ENCODE data around the gene FAM3B.
A peak's percentile ranks its signal among the peaks of the same experiment; 100 is the strongest.
"Not testable (repeated sequence)": the region's sequence is repeated elsewhere in the genome, so short reads cannot be mapped to it uniquely, and the experiment has no call there.

The FAM3B gene

DNA sequence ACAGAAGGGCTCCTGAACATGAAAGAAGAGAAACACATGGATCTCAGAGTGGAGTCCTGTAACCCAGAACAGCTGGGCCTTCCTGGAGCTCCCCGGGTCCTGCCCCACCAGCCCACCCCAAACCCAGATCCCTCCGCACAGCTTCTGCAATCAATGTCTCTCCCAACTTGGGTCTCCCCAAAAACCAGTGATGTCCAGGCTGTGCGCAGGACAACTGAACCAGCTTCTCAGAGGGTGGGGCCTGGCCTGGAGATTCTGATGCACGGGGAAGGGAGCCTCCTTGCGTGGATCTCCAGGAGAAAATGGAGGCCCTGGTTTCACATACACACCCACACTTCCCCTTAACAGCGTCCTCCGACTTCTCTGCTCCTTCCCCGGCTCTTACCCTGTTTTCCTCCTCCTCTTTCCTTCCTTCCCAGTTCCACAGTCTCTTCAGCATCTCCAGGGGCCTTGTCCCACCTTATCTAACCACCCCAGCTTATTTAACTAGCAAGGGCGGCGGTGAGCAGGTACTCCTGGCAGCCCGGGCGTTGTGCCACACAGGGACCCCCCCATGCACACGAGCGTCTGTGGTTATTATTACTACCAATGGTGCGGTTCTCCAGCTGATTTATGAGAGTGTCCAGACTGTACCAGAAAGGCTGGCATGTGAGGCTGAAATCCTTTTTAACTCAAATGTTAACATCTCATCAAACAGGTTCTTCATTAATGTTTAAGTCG lies 34.0 kb downstream of the FAM3B start:
- DNase-seq = no peak

DNA sequence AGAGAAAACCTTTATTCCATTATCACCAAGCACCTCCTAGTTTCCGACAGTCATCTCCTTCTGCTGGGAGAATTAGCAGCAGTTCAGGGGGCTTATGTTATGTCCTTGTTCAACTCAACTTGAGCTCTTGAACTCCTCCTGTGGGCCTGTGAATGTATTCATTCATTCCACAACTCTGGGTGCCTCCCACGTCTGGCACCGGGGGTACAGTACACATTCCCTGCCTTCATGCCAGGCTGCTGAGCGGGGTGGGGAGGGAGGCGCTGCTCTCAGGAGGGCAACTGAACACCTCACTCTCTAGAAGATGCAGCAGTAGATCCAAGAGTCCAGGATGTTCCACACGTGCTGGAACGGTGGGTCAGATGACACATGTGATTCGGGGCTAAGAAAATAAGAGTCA lies 40.9 kb downstream of the FAM3B start:
- no peak for DNase-seq

DNA sequence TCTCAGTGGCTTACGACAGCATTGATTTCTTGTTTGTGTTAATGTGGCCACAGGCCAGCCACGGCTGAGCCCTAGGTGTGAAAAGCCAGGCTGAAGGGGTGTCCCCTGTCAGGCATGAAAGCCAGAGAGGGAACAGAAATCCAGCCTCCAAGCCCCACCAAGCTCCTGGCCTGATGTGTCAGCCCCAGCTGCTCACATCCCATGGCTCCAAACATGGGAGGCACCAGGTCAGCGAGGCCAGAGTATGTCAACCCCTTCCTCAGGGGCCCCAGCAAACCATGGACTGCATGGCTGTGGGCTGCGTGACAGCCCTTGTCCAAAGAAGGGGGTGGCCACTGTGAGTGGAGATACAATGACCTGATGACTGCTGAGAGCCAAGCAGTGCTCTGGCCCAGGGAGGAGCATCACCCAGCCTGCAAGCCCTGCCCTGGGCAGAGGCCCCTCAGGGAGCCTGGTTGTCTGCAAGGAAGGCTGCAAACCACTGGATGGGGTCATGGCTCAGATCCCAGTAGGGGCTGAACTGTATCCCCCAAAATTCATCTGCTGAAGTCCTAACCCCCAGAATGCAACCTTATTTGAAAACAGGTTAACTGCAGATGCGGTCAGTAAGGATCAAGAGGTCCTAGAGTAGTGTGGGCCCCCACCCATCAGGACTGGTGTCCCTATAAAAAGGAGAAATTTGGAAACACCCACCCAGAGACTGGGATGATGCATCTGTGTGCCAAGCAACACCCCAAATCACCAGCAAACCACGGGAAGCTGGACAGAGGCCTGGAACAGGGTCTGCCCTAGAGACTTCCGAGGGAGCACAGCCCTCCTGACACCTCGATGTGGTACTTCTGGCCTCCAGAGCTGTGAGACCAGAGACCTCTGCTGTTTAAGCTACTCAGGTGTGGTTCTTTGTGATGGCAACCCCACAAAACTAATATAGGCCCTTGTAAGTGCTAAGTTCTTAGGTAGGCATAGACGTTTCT lies 41.9 kb downstream of the FAM3B start:
- DNase-seq = no peak

DNA sequence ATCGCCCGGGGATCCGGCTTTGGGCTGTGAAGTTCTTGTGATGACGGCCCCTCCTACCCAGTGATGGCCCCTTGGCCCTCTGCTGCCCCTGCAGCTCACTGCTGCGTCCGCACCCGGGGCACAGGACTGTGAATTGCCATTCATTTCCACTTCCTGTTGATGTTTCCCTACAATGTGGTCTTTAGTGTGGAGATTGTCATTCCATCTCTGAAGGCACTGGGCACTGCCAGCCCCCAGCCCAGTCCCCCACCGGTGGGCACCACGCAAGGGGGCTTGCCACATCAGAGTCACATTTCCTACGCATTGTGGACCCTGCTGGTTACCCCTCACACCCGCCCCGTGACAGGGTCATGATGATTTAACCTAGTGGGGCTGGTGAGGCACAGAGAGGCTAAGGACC lies 42.7 kb downstream of the FAM3B start:
- no peak for DNase-seq

DNA sequence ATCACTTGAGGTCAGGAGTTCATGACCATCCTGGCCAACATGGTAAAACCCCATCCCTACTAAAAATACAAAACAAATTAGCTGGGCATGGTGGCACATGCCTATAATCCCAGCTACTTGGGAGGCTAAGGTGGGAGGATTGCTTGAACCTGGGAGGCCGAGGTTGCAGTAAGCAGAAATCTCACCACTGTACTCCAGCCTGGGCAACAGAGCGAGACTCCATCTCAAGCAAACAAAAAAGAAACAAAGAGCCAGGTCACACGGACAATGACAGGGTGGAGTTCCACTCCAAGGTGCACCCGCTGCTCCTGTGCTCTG lies 43.1 kb downstream of the FAM3B start:
- DNase-seq = not testable (repeated sequence)

DNA sequence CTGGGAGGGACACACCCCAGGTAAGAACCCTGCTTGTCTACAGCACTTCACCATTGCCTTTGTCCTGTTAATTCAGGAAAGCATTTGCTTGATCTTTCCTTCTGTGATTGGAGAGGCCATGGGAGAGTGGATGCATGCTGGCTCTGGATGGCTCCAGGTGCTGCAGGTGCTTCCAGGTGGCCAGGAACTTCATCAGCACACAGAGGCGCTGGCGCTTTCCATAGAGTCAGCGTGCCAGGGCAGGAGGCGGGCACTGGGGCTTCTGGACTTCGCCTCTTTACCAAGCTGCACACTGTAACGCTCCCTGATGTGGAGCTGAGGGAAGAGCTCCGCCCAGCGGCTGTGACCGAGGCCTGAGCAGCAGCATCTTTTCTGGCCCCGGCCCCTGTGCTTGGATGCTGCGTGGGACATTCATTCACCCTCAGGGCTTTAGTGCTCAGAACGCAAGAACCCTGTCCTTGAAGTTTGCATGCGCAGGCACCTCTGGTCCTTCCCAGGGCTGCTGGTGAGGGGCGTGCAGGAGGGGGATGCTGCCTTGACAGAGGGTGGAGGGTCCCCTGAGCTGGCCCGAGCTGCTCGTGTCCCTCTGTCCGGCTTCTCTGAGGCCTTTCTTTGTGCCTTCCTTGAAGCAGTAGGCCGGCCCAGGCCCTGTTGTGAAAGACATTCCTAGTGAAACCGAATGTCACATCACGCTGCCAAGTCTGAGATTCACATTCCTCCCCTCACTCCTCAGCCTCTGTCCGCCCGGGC lies 43.6 kb downstream of the FAM3B start:
- no peak for DNase-seq

DNA sequence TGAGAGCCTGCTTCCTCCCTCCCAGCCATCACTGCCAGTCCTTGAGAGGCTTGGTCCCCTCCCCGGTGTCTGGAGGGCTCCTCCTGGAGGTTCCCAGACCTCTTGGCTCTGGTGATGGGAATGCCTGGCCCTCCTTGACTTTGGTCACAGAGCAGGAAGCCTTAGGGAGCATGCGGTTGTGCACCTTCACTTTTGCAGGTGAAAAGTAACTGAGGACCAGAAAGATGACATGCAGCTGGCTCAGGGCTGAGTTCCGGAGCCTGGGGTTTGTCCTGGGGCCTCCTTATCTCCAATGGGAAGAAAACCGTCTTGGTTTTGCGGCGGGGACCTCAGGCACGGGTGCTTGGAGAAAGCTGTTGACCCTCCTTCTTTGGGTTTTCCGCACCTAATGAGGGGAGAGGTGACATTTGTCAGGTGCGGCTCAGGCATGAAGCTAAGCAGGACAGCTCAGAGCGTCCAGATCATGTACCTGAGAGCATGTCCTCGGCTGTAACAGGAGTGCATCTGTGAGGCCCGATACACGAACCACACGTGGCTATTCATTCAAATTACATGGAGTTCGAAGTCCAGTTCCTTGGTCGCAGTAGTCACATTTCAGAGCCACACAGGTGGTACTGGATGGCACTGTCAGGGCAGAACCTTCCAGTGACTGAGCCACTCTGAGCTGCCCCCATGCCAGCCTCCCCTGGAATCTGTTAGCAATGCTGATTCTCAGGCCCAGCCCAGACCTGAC lies 44.6 kb downstream of the FAM3B start:
- DNase-seq = no peak

DNA sequence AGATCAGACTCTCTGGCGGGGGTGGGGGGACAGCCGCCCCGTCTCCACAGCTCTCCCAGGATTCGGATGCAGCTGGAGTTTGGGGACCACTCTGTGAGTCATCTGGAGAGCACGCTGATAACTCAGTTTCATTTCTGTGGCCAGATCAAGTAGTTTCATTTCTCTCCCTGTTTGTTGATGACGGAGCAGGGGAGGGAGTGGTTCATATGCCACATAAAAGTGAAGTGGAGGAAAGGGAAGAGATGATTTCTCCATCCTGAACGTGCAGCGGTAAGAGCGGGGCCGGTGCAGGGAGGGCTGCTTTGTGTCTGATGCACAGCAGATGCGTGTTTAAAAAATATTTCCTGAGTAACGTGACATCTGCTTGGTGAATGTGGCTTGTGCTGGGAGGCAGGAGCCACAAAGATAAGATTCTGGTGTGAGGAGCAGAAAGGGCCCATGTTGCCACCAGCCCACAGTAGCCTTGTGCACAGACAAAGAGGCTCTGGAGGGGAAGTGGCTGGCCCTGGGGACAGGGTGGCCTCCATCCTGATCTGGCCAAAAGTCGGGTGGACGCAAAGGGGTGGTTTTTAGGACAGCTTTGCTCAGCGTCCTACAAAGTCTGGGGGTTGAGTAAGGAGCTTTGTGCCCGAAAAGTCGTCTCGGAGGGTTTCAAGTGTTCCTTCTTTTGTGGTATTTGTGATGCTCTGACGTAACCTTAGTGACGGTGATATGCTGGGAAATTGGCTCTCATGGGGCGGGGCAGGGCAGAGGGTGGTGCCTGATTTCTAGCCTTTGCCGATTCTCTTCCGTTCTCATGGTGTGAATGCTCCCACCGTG lies 45.4 kb downstream of the FAM3B start, which contains the start of gene MX2:
Gene MX2, plus strand, starts transcription at position 242 of the 819 bp plus-strand sequence. CDS start 14,880 bp downstream, outside the sequence.
- peak; percentile 66 to 78 for DNase-seq

DNA sequence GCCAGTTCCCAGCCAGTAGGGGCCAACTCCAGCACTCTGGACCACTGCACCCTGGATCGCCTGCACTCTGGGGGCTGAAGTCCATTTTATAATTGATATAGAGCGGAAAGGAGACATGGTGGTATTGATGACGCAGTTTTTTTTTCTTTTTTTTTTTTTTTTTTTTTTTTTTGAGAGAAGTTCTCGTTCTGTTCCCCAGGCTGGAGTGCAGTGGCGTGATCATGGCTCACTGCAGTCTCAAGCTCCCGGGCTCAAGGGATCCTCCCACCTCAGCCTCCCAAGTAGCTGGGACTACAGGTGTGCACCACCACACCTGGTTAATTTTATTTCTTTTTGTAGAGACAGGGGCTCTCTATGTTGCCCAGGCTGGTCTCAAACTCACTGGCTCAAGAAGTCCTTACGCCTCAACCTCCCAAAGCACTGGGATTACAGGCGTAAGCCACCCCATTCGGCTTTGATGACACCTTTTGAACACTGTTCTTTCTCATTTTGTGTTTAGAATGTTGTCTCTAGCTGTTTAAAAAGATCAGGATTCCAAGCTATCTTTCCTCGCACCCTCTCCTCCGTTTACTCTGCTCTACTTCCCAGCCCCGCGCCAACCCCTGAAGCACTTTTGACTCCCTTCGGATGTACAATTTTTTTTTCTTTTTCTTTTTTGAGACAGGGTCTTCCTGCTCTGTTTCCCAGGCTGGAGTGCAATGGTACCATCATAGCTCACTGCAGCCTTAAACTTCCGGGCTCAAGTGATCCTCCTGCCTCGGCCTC lies 46.2 kb downstream of the FAM3B start:
- no peak for DNase-seq

DNA sequence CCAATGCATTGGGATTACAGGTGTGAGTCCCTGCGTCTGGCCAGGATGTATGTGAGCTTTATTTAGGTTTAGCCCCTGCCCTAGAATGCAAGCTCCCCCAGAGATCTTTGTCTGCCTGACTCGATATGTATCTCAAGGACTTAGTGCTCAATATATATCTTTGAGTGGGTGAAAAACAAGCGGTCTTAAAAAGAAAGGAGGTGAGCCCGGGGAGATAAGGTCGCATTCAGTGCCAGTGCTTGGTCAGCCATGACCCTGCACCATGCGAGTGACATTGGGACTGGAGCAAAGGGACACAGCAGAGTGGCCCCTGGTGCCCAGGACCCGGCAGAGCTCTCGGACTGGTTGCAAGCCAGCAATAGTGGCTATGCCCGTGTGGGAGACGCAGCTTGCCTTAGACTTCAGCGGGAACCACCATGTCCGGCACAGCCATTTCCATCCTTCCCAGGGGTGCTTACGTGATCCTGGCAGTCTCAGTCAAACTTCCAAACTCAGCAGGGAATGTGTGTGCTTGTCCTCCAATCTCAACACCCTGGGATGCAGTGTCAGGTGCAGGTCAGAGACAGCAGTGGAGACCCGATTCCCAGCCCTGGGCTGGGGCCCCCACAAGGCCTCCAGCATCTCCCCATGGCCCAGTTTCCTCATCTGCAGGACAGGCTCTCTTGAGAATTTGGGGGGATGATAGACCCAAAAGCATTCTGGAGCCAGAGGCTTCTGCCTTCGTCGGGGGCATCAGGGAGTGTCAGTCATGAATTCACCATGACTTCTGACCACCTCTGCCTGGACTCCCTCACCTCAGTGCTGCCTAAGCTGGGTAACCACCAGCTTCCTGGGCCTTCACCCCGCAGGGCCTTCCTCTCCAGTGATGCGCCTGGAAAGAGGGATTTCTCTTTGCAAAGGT lies 47.0 kb downstream of the FAM3B start:
- DNase-seq = no peak

DNA sequence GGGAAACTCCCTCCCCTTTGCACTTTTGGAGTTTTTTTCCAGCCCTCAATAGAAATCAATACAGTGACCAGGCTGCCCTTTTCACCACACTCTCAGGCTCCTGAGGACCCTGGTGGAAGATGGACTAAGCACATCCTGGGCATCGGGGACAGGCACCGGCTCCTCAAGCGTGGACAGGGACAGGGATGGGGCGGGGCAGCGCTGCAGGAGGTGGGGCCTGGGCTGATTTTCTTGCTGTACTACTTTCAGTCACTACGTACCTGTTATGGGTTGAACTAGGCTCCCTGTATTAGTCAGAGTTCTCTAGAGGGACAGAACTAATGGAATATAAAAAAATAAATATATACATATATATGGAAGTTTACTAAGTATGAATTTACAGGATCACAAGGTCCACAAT lies 47.7 kb downstream of the FAM3B start:
- DNase-seq = peak in 1 of 2 experiments; percentile 41

DNA sequence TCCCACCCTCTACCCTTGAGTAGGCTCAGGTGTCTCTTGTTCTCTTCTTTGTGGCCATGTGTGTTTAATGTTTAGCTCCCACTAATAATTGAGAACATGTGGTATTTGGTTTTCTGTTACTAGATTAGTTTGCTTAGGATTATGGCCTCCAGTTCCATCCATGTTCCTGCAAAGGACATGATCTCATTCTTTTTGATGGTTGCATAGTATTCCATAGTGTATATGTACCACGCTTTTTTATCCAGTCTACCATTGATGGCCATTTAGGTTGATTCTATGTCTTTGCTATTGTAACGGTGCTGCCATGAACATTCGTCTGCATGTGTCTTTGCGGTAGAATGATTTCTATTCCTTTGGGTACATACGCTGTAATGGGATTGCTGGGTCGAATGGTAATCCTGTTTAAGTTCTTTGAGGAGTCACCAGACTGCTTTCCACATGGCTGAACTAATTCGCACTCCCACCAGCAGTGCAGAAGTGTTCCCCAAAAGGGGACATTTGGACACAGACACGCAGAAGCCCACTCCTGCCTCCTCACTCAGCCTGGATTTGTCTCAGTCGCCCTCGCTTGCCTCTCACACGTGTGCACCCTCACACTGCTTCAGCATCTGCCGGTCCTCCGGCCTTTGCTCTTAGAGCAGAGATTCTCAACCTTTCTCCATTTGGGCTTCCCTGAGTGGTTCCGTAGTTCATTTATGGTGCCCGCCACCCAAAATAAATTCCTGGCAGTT lies 48.9 kb downstream of the FAM3B start:
- no peak for DNase-seq

DNA sequence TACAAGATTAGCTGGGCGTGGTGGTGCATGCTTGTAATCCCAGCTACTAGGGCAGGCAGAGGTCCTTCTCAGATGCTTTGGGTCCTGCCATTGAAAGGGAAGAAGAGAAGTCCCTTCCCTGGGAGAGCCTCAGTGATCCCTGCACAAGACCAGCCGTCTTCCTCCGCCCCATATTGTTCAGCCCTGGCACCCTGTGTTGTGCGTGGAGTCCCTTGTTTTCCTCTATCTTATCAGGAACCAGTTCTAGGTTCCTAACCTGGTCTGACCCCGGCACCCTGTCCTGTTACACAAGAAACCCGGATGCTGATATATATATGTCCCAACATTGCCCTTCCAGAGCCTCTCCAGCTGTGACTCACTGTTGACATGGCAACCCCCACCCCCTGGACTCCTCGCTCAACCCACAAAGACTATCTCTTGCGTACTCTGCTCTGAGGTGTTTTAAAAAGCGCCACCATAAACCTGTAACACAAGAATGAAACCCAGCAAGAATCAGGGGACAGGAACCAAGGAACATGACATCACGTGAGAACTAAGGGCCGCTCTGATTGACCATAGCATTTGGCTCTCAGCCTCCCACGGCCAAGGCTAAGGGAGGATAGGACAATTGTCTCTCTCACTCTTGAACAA lies 50.0 kb downstream of the FAM3B start:
- peak in 1 of 2 experiments; percentile 25 for DNase-seq

DNA sequence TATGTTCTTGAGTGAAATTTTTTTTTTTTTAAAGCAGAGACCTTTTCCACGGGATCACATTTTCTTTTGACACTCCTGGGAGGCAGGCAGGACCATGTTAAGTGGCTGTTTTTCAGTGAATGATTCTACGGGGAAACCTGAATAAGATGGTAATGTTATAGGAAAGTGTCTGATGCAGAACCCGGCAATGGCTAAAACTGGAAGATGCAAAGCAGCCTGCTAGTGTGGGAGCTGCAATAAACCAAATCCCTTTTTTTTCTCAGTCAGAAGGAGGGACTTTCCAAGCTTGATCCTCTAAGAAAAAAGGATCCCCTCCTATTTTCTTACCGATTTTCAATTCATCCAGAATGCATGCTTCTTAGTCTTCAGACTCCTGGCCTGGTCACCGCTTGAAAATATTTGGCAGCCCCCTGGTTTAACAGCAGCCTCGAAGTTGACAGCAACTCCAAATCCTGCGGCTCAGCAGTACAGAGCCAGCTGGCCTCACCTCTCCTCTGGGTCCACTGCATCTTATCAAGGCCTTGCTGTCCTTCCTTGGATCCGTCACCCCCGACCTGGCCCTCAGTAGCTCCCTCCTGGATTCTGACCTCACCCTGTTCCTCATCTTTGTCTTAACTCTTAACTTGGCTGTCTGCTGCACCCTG lies 50.8 kb downstream of the FAM3B start:
- no peak for DNase-seq

DNA sequence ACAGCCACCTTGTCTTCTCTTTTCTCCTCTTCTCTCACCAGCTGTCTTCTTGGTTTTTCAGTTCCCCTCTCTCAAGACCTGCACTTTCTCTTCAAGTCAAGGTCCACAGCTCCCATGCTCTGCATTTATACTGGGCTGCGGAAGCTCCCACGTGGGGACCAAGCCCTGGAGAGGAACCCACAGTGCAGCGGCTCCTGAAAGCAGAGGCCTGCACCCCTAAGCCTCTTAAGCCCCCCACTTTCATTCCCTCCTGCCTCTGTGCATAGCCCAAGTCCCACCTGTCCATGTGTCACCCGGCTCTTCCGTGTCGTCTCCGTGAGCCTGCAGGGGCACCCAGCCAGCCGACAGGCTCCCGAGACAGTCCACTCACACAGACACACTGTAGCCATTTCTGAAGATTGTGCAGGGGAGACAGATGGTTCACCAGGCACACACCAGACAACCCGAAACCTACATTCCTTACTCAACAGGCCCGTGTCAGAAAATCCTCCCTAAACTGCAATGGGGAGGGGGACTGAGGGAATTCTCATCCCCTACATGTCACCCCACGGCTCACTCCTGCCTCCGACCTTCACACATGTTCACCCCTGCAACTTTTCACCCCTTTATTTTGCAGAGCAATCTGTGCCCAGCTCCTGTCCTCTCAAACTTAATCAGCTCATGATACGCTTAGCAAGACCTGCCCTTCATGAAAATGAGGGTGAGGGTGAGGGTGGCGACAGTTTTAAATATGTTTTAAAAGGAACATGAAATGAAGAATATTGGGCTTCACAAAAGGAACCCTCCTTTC lies 51.5 kb downstream of the FAM3B start:
- DNase-seq = no peak

DNA sequence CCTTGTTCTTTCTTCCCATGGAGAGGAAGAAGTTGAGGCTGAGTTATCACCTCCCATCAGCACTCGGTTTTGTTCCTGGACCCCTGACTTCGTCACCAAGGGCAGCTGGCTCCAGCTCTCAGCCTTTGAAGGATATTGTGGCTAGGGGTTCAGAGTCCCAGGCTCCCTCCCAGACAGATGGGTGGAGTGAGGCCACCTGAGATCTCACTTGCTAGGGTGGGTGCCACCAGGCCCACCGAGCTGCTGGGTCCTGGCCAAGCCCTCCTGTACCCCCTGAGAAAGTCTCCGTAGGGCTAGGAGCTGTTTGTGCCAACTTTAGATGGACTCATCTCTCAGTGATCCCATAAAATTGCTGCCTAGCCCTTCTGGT lies 52.1 kb downstream of the FAM3B start:
- DNase-seq = no peak

Measured in activated CD4-positive, alpha-beta T cell treated with anti-CD3 and anti-CD28 coated beads, Interleukin-2, amount 50 U/mL, for 48 hours (primary cell).